AG09319 (cell line): ENCODE data around the gene PIM3.

ENCODE experiments used
- DNase-seq: peaks from one replicate; pipeline ENCODE4 v3.0.0-alpha.2; 2010; ENCODE audit warnings: low read depth; ENCODE audit errors: extremely low read depth
- TF ChIP-seq, protein P1 (sequence below): IDR thresholded peaks from 2 replicates; pipeline ENCODE4 v1.5.1; 2011; ENCODE audit warnings: low read depth, mild to moderate bottlenecking, inconsistent platforms, low read length, moderate library complexity

The PIM3 gene

GRCh38 chr22:49923445-49923844 lies 37.1 kb upstream of the PIM3 start:
- no peak for DNase-seq
- TF ChIP-seq, protein P1, sequence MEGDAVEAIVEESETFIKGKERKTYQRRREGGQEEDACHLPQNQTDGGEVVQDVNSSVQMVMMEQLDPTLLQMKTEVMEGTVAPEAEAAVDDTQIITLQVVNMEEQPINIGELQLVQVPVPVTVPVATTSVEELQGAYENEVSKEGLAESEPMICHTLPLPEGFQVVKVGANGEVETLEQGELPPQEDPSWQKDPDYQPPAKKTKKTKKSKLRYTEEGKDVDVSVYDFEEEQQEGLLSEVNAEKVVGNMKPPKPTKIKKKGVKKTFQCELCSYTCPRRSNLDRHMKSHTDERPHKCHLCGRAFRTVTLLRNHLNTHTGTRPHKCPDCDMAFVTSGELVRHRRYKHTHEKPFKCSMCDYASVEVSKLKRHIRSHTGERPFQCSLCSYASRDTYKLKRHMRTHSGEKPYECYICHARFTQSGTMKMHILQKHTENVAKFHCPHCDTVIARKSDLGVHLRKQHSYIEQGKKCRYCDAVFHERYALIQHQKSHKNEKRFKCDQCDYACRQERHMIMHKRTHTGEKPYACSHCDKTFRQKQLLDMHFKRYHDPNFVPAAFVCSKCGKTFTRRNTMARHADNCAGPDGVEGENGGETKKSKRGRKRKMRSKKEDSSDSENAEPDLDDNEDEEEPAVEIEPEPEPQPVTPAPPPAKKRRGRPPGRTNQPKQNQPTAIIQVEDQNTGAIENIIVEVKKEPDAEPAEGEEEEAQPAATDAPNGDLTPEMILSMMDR, result peak; percentile 32

DNA sequence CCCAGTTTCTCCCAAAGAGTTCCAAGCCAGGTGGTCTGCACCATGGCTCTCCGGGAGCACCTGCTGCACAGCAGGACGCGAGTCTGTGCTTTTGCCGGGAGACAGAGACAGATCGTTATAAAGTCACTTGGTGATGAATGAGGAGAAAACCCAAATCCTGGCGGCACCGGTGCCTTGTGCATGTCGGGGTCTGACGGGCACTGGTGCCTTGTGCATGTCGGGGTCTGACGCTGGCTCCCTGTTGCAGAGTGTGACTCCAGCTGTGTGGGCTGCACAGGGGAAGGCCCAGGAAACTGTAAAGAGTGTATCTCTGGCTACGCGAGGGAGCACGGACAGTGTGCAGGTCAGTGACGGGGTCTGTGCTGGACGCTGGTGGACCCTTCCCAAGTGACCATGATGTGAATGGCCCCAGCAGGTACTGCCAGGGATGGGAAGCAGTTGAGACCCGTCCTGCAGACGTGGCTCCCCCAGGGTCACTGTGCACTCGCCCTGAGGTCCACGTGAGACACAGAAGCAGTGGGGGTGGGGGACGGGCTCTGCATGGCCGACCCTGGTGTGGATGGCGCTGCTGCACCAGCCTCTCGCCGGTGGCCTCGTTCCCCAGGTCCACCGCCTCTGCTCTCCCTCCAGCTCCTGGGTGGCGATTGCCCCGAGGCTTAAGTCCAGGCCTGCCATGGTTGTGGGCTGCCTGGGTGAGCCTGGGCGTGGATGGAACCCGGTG lies 36.3 kb upstream of the PIM3 start:
- no peak for DNase-seq
- TF ChIP-seq, protein P1, result no peak

DNA sequence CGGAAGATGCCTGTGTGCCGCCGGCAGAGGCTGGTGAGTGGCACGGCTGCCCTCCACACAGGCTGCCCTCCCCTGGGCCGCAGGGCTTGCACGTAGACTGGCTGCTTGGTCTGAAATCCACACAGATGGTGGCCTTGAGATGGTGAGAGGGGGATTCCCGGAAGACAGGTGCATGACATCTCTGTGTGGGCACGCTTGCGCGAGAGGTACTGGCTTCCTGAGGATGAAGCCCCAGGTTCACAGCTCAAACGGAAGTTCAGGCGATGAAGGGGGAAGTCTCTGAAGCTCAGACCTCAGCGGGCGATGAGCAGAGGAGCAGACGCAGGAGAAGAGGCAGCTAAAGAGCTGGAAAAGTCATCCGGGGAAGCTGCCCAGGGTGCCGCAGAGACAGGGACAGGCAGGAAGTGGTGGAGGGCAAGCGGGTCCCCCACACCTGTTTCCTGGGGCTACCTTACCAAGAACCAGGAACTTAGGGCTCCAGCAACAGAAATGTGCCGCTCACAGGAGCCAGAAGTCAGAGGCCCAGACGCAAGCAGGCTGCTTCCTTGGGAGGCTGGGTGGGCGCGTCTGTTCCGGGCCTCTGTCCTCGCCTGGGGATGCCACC lies 34.9 kb upstream of the PIM3 start:
- TF ChIP-seq, protein P1, result no peak
- DNase-seq, result no peak

GRCh38 chr22:49926916-49927315 lies 33.7 kb upstream of the PIM3 start:
- no peak for DNase-seq
- TF ChIP-seq, protein P1, result no peak

- TF ChIP-seq, protein P1, result no peak
- DNase-seq, result no peak
Observed at GRCh38 chr22:49927483-49928184, 32.9 kb upstream of the PIM3 start.

GRCh38 chr22:49928185-49928495 lies 32.4 kb upstream of the PIM3 start:
- TF ChIP-seq, protein P1, result no peak
- no peak for DNase-seq

GRCh38 chr22:49928555-49929210 lies 31.9 kb upstream of the PIM3 start:
- TF ChIP-seq, protein P1, result no peak
- DNase-seq, result no peak
